ENCODE results near the gene RAD17. TPM values are rescaled to one million over a fixed set of nuclear protein-coding genes. Genes with fewer than 3 reads are reported as not detected.
A peak's percentile ranks its signal among the peaks of the same experiment; 100 is the strongest.

The RAD17 gene
- total and polyA plus RNA-seq, 2 of the 8 experiments (the other 6 are each of a cell fraction or from before 2014, with no cell fraction given) = 12.9 to 28.1 TPM

- no peak for TF ChIP-seq MAFK (IDR thresholded peaks at IDR 0.05; ENCODE audit: low read depth, low read length)
- peak; percentile 85 for TF ChIP-seq TAF1 (IDR thresholded peaks at IDR 0.05; ENCODE audit: low read depth, low read length)
Measured at GRCh38 chr5:69414885-69415583, 45.4 kb downstream of the RAD17 start, which contains the start of gene MARVELD2 (continued).
